Esophagus muscularis mucosa (tissue), 4 donors: ENCODE measurements around the gene ODF4. TPM values are rescaled to one million over a fixed set of nuclear protein-coding genes. Genes with fewer than 3 reads are reported as not detected.
"Not testable (repeated sequence)": the region's sequence is repeated elsewhere in the genome, so short reads cannot be mapped to it uniquely, and the experiment has no call there.

Source experiments
- DNase-seq: peaks from one replicate; pipeline ENCODE4 v3.0.0-alpha.2; 2017; ENCODE audit errors: extremely low spot score
- H3K27ac ChIP-seq, 4 donors: fragments of 200-600 bp; sonication (generic); replicated peaks in 1 of 4; 1 replicate in 3 of 4; 2 replicates in 1 of 4; pipeline ENCODE4 v1.5.1; 2016 to 2019; ENCODE audit warnings: mild to moderate bottlenecking in 1 of 4
- H3K27me3 ChIP-seq, 4 donors: fragments of 200-600 bp; sonication (generic); one replicate each; pipeline versions ENCODE4 v1.5.1 to v1.6.0; 2016 to 2019
- H3K36me3 ChIP-seq, 4 donors: fragments of 200-600 bp; sonication (generic); one replicate each; pipeline ENCODE4 v1.5.1; 2016 to 2019
- H3K4me1 ChIP-seq, 4 donors: fragments of 200-600 bp; sonication (generic); one replicate each; pipeline ENCODE4 v1.5.1; 2016 to 2019
- H3K4me3 ChIP-seq, 4 donors: fragments of 200-600 bp; sonication (generic); 1 replicate in 2 of 4; 2 replicates in 2 of 4; pipeline ENCODE4 v1.5.1; 2016 to 2019; ENCODE audit warnings: mild to moderate bottlenecking in 4 of 4, moderate library complexity in 1 of 4
- H3K9me3 ChIP-seq, 4 donors: fragments of 200-600 bp; sonication (generic); 1 replicate in 3 of 4; 2 replicates in 1 of 4; pipeline ENCODE4 v1.5.1; 2016 to 2019
- CTCF ChIP-seq, 3 experiments: fragments of 200-600 bp in 2 of 3; fragments of 450-650 bp in 1 of 3; sonication (generic) in 2 of 3; IDR thresholded peaks; one replicate each; pipeline ENCODE4 v1.5.1; 2017 to 2019; ENCODE audit warnings: antibody characterized with exemption in 3 of 3, mild to moderate bottlenecking in 2 of 3, moderate library complexity in 1 of 3
- EP300 ChIP-seq: sonication (generic); formaldehyde crosslinking; IDR thresholded peaks from one replicate; pipeline ENCODE4 v1.6.1; 2017; ENCODE audit warnings: antibody characterized with exemption
- POLR2A ChIP-seq: fragments of 450-650 bp; IDR thresholded peaks from one replicate; pipeline ENCODE4 v1.6.1; 2017; ENCODE audit warnings: antibody characterized with exemption, moderate library complexity, mild to moderate bottlenecking, low read depth
- POLR2AphosphoS5 ChIP-seq, 2 donors: sonication (generic); formaldehyde crosslinking; IDR thresholded peaks; one replicate each; pipeline ENCODE4 v1.6.1; 2017; ENCODE audit warnings: antibody characterized with exemption in 2 of 2
- WGBS: methylation state at CpG from one replicate; pipeline ENCODE4 v1.1.5; 2018; 5-methylcytosine and 5-hydroxymethylcytosine counted together
- intact Hi-C: fragments of 100-400 bp; cut with DNase I; formaldehyde crosslinking; loops from one replicate; pipeline ENCODE4 v1.15.1; 2023
- total RNA-seq, 4 donors: library from RNA; depleted of rRNA; stranded (reverse); fragments of >200 nt; gene quantifications; one replicate each; pipeline versions ENCODE4 v1.1.0 to v1.2.1, GENCODE V29; 2016

The ODF4 gene
- total RNA-seq, 4 donors from 2014 or later, result not detected

- peaks cover 0 to 5% (median 0%) of the 10 kb centered on the region in 4 donors for H3K4me1 ChIP-seq
- no peak overlapping the region for H3K4me3 ChIP-seq
- H3K9me3 ChIP-seq, result no peaks in the 10 kb centered on the region
- intact Hi-C loops, result no loop called here
- H3K27ac ChIP-seq, result no peak overlapping the region
- peaks cover 0 to 8% (median 0%) of the 10 kb centered on the region in 4 donors for H3K27me3 ChIP-seq
- TF ChIP-seq CTCF (IDR thresholded peaks at IDR 0.05) (no peak), POLR2AphosphoS5 (IDR thresholded peaks at IDR 0.05) (no peak), EP300 (no peak), POLR2A (no peak)
- DNase-seq, result no peak
- 62% methylated on average over 4 of the region's 4 CpGs for WGBS
- no peaks in the 10 kb centered on the region for H3K36me3 ChIP-seq
These were observed 1.8 kb downstream of the ODF4 start for GRCh38 chr17:8341456-8341855.

- Histone ChIP-seq H3K27ac (no peak overlapping the region), H3K27me3 (peaks cover 0 to 27% (median 0%) of the 10 kb centered on the region in 4 donors), H3K4me1 (peaks cover 0 to 5% (median 0%) of the 10 kb centered on the region in 4 donors), H3K36me3 (no peaks in the 10 kb centered on the region), H3K4me3 (no peak overlapping the region), H3K9me3 (no peaks in the 10 kb centered on the region)
- 75% methylated on average over 6 of the region's 6 CpGs for WGBS
- intact Hi-C loops, result no loop called here
- TF ChIP-seq POLR2A, result no peak
- no peak for TF ChIP-seq EP300
- TF ChIP-seq POLR2AphosphoS5 (IDR thresholded peaks at IDR 0.05), result no peak
- TF ChIP-seq CTCF (IDR thresholded peaks at IDR 0.05), result no peak
- no peak for DNase-seq
These were observed 5.5 kb downstream of the ODF4 start for GRCh38 chr17:8345052-8345690.

- Histone ChIP-seq H3K36me3 (no peaks in the 10 kb centered on the region), H3K27me3 (peaks cover 0 to 27% (median 0%) of the 10 kb centered on the region in 4 donors), H3K4me1 (peaks cover 0 to 5% (median 0%) of the 10 kb centered on the region in 4 donors), H3K27ac (no peak overlapping the region), H3K4me3 (no peak overlapping the region), H3K9me3 (no peaks in the 10 kb centered on the region)
- intact Hi-C loops, result no loop called here
- DNase-seq, result no peak
- TF ChIP-seq POLR2AphosphoS5 (IDR thresholded peaks at IDR 0.05) (no peak), EP300 (no peak), CTCF (IDR thresholded peaks at IDR 0.05) (no peak), POLR2A (no peak)
- 74% methylated on average over 5 of the region's 5 CpGs for WGBS
These were observed 6.5 kb downstream of the ODF4 start for GRCh38 chr17:8345951-8346665.

- H3K36me3 ChIP-seq, H3K9me3 ChIP-seq, H3K4me1 ChIP-seq, DNase-seq, intact Hi-C loops, H3K27ac ChIP-seq: not testable (repeated sequence)
- Histone ChIP-seq H3K27me3 (peaks cover 0 to 27% (median 0%) of the 10 kb centered on the region in 4 donors), H3K4me3 (peak overlapping the region in 1 of 4 donors; percentile 14)
- 47% methylated on average over 6 of the region's 25 CpGs for WGBS
These were observed 7.4 kb downstream of the ODF4 start for GRCh38 chr17:8347001-8347400.

- no peak overlapping the region for H3K4me3 ChIP-seq
- intact Hi-C loops, result no loop called here
- H3K36me3 ChIP-seq, result no peaks in the 10 kb centered on the region
- no peak overlapping the region for H3K27ac ChIP-seq
- H3K27me3 ChIP-seq, result peaks cover 0 to 27% (median 0%) of the 10 kb centered on the region in 4 donors
- no peaks in the 10 kb centered on the region for H3K9me3 ChIP-seq
- WGBS, result 79% methylated on average over 7 of the region's 7 CpGs
- TF ChIP-seq EP300, result no peak
- no peak for TF ChIP-seq CTCF (IDR thresholded peaks at IDR 0.05)
- no peak for TF ChIP-seq POLR2AphosphoS5 (IDR thresholded peaks at IDR 0.05)
- no peak for DNase-seq
- peaks cover 0 to 5% (median 2%) of the 10 kb centered on the region in 4 donors for H3K4me1 ChIP-seq
These were observed 10.7 kb downstream of the ODF4 start for GRCh38 chr17:8350339-8350738.
